SKM-1 treated with dmso at 0.1 percent for 144 hours (cell line): ENCODE data around the gene APLF.
"Not testable (repeated sequence)": the region's sequence is repeated elsewhere in the genome, so short reads cannot be mapped to it uniquely, and the experiment has no call there.

Experiments
- DNase-seq: peaks from one replicate; lab custom pipeline; 2025; ENCODE audit not compliant: unreplicated experiment; lab: John Stamatoyannopoulos, UW

Gene APLF

GRCh38 chr2:68568116-68568515 is 100.7 kb downstream of the APLF start:
- DNase-seq = no peak

GRCh38 chr2:68569604-68570003 is 102.2 kb downstream of the APLF start:
- no peak for DNase-seq

GRCh38 chr2:68570434-68570833 is 103.0 kb downstream of the APLF start:
- not testable (repeated sequence) for DNase-seq

GRCh38 chr2:68574202-68574791 is 106.9 kb downstream of the APLF start:
- no peak for DNase-seq

GRCh38 chr2:68577183-68577582 is 109.8 kb downstream of the APLF start:
- no peak for DNase-seq

- no peak for DNase-seq
Observed at GRCh38 chr2:68579689-68580088, 112.3 kb downstream of the APLF start.

GRCh38 chr2:68588589-68588988 is 121.2 kb downstream of the APLF start:
- no peak for DNase-seq

GRCh38 chr2:68589963-68590362 is 122.6 kb downstream of the APLF start:
- no peak for DNase-seq

- no peak for DNase-seq
Observed at GRCh38 chr2:68590702-68591101, 123.3 kb downstream of the APLF start.

- no peak for DNase-seq
Observed at GRCh38 chr2:68591225-68591624, 123.8 kb downstream of the APLF start.

- DNase-seq = no peak
Observed at GRCh38 chr2:68594041-68594440, 126.7 kb downstream of the APLF start.

GRCh38 chr2:68594674-68595492 is 127.5 kb downstream of the APLF start:
- DNase-seq = peak; percentile 16

GRCh38 chr2:68595493-68595785 is 128.1 kb downstream of the APLF start:
- DNase-seq = not testable (repeated sequence)

GRCh38 chr2:68600495-68600894 is 133.1 kb downstream of the APLF start:
- not testable (repeated sequence) for DNase-seq

- DNase-seq = no peak
Observed at GRCh38 chr2:68603059-68603458, 135.7 kb downstream of the APLF start.

GRCh38 chr2:68604077-68604476 is 136.7 kb downstream of the APLF start:
- DNase-seq = no peak

- DNase-seq = no peak
Observed at GRCh38 chr2:68605939-68606338, 138.6 kb downstream of the APLF start.

GRCh38 chr2:68606759-68607158 is 139.4 kb downstream of the APLF start:
- DNase-seq = no peak

- DNase-seq = no peak
Observed at GRCh38 chr2:68607837-68608236, 140.5 kb downstream of the APLF start.

GRCh38 chr2:68612765-68613519 is 145.6 kb downstream of the APLF start:
- no peak for DNase-seq

GRCh38 chr2:68620772-68621171 is 153.4 kb downstream of the APLF start:
- DNase-seq = no peak

GRCh38 chr2:68623820-68624219 is 156.4 kb downstream of the APLF start:
- DNase-seq = no peak
